ENCODE measurements around the gene CCL7. TPM values are rescaled to one million over a fixed set of nuclear protein-coding genes. Genes with fewer than 3 reads are reported as not detected.

Gene CCL7
- total RNA-seq, 2 experiments from 2014 or later = not detected

- no peak overlapping the region for H2AFZ ChIP-seq (ENCODE audit: low read length)
- no TSS peak for BruUV-seq (replicated peaks)
- no peak overlapping the region for H3K4me2 ChIP-seq (ENCODE audit: low read length)
- intact Hi-C loops (cut with micrococcal nuclease; ENCODE audit: unreplicated experiment) = loop anchor here (10.0 kb wide), 1 partner anchor 74 kb away; no protein-coding TSS in a partner anchor
- H3K9me2 ChIP-seq (ENCODE audit: insufficient read depth, low read length) = no peaks in the 10 kb centered on the region
- ChIA-PET CTCF (ENCODE audit: unreplicated experiment) (no interaction called here), POLR2A (no interaction called here)
- H3K4me3 ChIP-seq (ENCODE audit: low read depth, low read length, poor library complexity, severe bottlenecking) = no peak overlapping the region
- H3K9me3 ChIP-seq (ENCODE audit: low read length) = no peaks in the 10 kb centered on the region
- TF ChIP-seq EZH2phosphoT487 (IDR thresholded peaks at IDR 0.05; ENCODE audit: borderline replicate concordance, low read depth, low read length) = no peak
- TF ChIP-seq, protein P1, sequence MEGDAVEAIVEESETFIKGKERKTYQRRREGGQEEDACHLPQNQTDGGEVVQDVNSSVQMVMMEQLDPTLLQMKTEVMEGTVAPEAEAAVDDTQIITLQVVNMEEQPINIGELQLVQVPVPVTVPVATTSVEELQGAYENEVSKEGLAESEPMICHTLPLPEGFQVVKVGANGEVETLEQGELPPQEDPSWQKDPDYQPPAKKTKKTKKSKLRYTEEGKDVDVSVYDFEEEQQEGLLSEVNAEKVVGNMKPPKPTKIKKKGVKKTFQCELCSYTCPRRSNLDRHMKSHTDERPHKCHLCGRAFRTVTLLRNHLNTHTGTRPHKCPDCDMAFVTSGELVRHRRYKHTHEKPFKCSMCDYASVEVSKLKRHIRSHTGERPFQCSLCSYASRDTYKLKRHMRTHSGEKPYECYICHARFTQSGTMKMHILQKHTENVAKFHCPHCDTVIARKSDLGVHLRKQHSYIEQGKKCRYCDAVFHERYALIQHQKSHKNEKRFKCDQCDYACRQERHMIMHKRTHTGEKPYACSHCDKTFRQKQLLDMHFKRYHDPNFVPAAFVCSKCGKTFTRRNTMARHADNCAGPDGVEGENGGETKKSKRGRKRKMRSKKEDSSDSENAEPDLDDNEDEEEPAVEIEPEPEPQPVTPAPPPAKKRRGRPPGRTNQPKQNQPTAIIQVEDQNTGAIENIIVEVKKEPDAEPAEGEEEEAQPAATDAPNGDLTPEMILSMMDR (conservative IDR thresholded peaks at IDR 0.05; ENCODE audit: low read length) = no peak
- H3K27ac ChIP-seq (ENCODE audit: low read depth, low read length, poor library complexity, severe bottlenecking) = no peak overlapping the region
- no peaks in the 10 kb centered on the region for H4K20me1 ChIP-seq (ENCODE audit: insufficient read depth, low read length)
- no peak for DNase-seq (ENCODE audit: low spot score)
- no peaks in the 10 kb centered on the region for H3K79me2 ChIP-seq (ENCODE audit: insufficient read depth, low read depth, low read length)
- no peaks in the 10 kb centered on the region for H3K4me1 ChIP-seq (ENCODE audit: insufficient read depth, low read length, poor library complexity, severe bottlenecking)
- no peaks in the 10 kb centered on the region for H3K36me3 ChIP-seq (ENCODE audit: insufficient read depth, low read length)
Observed at GRCh38 chr17:34260861-34261260, 9.2 kb upstream of the CCL7 start.

DNA sequence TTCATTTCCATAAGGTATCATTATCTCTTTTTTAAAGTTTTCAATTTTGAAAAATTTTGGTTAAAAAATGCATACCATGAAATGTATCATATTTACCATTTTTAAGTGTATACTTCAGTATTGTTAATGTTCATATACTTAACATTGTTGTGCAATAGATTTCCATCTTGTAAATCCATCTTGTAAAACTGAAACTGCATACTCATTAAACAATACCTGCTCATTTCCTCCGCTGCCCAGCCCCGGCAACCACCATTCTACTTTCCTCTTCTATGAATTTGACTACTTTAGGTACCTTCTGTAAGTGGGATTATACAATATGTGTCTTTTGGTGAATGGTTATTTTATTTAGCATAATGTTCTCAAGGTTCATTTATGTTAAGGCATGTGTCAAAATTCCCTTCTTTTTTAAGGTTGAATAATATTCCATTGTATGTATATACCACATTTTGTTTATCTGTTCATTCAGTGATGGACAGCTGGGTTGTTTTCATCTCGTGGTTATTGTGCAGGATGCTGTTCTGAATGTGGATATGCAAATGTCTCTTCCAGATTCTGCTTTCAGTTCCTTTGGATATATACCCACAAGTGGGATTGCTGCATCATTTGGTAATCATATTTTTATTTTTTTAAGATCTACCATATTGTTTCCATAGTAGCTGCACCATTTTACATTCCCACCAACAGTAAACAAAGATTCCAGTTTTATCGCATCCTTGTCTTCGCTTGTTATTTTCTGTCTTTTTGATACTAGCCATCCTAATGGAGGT, 8.3 kb upstream of the CCL7 start:
- POLR2A ChIA-PET = no interaction called here

More for the DNA sequence above, 8.3 kb upstream of the CCL7 start:
- H3K79me2 ChIP-seq (ENCODE audit: insufficient read depth, low read depth, low read length) = no peaks in the 10 kb centered on the region
- CTCF ChIA-PET (ENCODE audit: unreplicated experiment) = no interaction called here
- no peak overlapping the region for H3K27ac ChIP-seq (ENCODE audit: low read depth, low read length, poor library complexity, severe bottlenecking)
- intact Hi-C loops (cut with micrococcal nuclease; ENCODE audit: unreplicated experiment) = loop anchor here (10.0 kb wide), 1 partner anchor 73 kb away; no protein-coding TSS in a partner anchor
- H2AFZ ChIP-seq (ENCODE audit: low read length) = no peak overlapping the region
- H3K4me1 ChIP-seq (ENCODE audit: insufficient read depth, low read length, poor library complexity, severe bottlenecking) = no peaks in the 10 kb centered on the region
- no peaks in the 10 kb centered on the region for H3K36me3 ChIP-seq (ENCODE audit: insufficient read depth, low read length)
- no peaks in the 10 kb centered on the region for H3K9me3 ChIP-seq (ENCODE audit: low read length)
- H4K20me1 ChIP-seq (ENCODE audit: insufficient read depth, low read length) = no peaks in the 10 kb centered on the region
- no peak overlapping the region for H3K4me3 ChIP-seq (ENCODE audit: low read depth, low read length, poor library complexity, severe bottlenecking)
- H3K9me2 ChIP-seq (ENCODE audit: insufficient read depth, low read length) = no peaks in the 10 kb centered on the region
- no TSS peak for BruUV-seq (replicated peaks)
- DNase-seq (ENCODE audit: low spot score) = no peak
- TF ChIP-seq, protein P1 (conservative IDR thresholded peaks at IDR 0.05; ENCODE audit: low read length) = no peak
- no peak for TF ChIP-seq EZH2phosphoT487 (IDR thresholded peaks at IDR 0.05; ENCODE audit: borderline replicate concordance, low read depth, low read length)
- no peak overlapping the region for H3K4me2 ChIP-seq (ENCODE audit: low read length)

Data from OCI-LY7 (cell line).